ENCODE results near the gene RANBP17. TPM values are rescaled to one million over a fixed set of nuclear protein-coding genes. Genes with fewer than 3 reads are reported as not detected.
"Not testable (repeated sequence)": the region's sequence is repeated elsewhere in the genome, so short reads cannot be mapped to it uniquely, and the experiment has no call there.

RANBP17 gene
- total RNA-seq, 6 donors from 2014 or later, result 12.6 to 81.4 (median 23.9) TPM

DNA sequence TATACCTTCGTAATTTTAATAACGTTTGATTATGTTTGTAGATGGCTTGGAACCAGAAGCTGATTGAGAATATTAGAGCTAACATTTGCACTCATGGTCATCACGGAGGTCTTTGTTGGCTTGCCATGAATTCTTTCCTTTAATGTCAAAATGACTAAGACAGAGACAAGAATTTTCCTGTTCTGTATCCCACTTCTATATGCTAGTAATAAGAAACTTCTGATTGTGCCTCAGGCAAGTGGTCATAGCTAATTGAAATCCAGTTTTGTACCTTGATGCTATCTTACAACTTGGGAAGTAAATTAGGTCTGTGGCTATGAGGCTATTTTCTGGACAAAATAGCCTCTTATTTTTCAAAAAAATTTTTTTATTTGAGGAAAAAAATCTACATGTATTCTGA is 167.6 kb downstream of the RANBP17 start:
- no peak for ATAC-seq (ENCODE audit: low FRiP score in 2 of 2)
- no peak for DNase-seq
- Histone ChIP-seq H3K4me1 (no peaks in the 10 kb centered on the region), H3K4me3 (no peak overlapping the region), H3K36me3 (no peaks in the 10 kb centered on the region), H3K27me3 (no peaks in the 10 kb centered on the region), H3K27ac (no peak overlapping the region), H3K9me3 (peaks cover 0 to 3% (median 0%) of the 10 kb centered on the region in 4 donors)
- 96 to 98% methylated on average over 3 of the region's 3 CpGs for WGBS, 2 donors
- TF ChIP-seq POLR2AphosphoS5 (IDR thresholded peaks at IDR 0.05) (no peak), POLR2A (IDR thresholded peaks at IDR 0.05) (no peak), EP300 (IDR thresholded peaks at IDR 0.05) (no peak)
- TF ChIP-seq, protein P1, sequence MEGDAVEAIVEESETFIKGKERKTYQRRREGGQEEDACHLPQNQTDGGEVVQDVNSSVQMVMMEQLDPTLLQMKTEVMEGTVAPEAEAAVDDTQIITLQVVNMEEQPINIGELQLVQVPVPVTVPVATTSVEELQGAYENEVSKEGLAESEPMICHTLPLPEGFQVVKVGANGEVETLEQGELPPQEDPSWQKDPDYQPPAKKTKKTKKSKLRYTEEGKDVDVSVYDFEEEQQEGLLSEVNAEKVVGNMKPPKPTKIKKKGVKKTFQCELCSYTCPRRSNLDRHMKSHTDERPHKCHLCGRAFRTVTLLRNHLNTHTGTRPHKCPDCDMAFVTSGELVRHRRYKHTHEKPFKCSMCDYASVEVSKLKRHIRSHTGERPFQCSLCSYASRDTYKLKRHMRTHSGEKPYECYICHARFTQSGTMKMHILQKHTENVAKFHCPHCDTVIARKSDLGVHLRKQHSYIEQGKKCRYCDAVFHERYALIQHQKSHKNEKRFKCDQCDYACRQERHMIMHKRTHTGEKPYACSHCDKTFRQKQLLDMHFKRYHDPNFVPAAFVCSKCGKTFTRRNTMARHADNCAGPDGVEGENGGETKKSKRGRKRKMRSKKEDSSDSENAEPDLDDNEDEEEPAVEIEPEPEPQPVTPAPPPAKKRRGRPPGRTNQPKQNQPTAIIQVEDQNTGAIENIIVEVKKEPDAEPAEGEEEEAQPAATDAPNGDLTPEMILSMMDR (IDR thresholded peaks at IDR 0.05), result no peak

DNA sequence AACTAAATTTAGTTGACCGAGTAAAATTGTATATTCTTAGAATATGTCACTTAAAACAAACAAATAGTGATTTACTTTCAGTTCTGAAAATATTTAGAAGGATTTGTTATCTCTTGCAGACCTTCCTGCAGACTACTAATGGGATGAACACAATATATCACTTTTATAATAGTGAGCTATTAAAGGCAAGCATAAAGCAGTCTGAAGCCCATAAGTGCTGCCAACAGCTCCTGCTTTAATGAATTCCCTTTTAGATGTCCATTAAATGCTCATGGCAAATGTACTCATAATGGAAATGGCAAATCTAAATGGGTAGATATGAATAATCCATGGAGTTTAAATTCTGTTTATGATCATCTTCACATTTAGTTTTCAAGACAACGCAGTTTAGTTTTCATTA is 170.2 kb downstream of the RANBP17 start:
- H3K9me3 ChIP-seq, result no peaks in the 10 kb centered on the region
- TF ChIP-seq POLR2A (IDR thresholded peaks at IDR 0.05) (no peak), POLR2AphosphoS5 (IDR thresholded peaks at IDR 0.05) (no peak), EP300 (IDR thresholded peaks at IDR 0.05) (no peak)
- TF ChIP-seq, protein P1 (IDR thresholded peaks at IDR 0.05), result no peak
- H3K36me3 ChIP-seq, result no peaks in the 10 kb centered on the region
- no peak for DNase-seq
- ATAC-seq (ENCODE audit: low FRiP score in 2 of 2), result no peak
- no peak overlapping the region for H3K4me3 ChIP-seq
- H3K27me3 ChIP-seq, result no peaks in the 10 kb centered on the region
- H3K4me1 ChIP-seq, result no peaks in the 10 kb centered on the region
- 82 to 84% methylated on average over 2 of the region's 2 CpGs for WGBS, 2 donors
- H3K27ac ChIP-seq, result no peak overlapping the region

DNA sequence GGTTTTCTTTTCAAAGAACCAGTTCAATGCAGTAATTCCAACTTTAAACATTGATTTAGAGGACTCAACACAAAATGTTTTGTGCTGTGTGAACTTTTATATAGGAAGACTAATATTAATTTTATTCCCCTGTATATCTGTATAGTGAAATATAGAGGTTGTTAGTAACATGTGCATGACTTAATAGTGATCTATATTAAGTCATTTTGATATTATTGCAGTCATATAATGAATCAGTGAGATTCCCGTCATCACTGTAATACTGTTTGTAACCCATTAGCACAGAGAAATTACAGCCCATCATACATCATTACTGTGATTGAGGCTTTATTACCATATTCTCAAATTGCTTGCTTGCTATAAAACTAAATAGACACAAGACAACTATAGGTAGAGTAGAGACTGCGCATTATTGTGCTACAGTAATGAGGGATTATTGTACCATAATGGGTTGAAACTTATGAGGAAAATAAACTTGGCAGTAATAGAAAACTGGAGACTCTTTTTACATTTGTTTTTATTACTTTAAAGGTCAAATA is 170.7 kb downstream of the RANBP17 start:
- no peaks in the 10 kb centered on the region for H3K27me3 ChIP-seq
- WGBS, 2 donors, result 96 to 98% methylated on average over 2 of the region's 2 CpGs
- ATAC-seq (ENCODE audit: low FRiP score in 2 of 2), result no peak
- no peaks in the 10 kb centered on the region for H3K36me3 ChIP-seq
- no peaks in the 10 kb centered on the region for H3K9me3 ChIP-seq
- H3K27ac ChIP-seq, result no peak overlapping the region
- no peak for DNase-seq
- TF ChIP-seq POLR2A (IDR thresholded peaks at IDR 0.05), result no peak
- TF ChIP-seq, protein P1 (IDR thresholded peaks at IDR 0.05), result no peak
- no peak for TF ChIP-seq EP300 (IDR thresholded peaks at IDR 0.05)
- no peak for TF ChIP-seq POLR2AphosphoS5 (IDR thresholded peaks at IDR 0.05)
- H3K4me3 ChIP-seq, result no peak overlapping the region
- no peaks in the 10 kb centered on the region for H3K4me1 ChIP-seq

DNA sequence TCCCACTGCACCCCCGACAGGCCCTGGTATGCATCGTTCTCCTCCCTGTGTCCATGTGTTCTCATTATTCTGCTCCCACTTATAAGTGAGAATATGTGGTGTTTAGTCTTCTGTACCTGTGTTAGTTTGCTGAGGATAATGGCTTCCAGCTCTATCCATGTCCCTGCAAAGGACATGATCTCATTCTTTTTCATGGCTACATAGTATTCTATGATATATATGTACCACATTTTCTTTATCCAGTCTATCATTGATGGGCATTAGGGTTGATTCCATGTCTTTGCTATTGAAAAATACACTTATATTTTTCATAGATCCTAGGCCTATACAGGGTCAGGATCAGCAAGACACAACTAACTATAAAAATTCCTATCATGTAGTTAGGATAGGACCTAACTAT is 180.1 kb downstream of the RANBP17 start:
- not testable (repeated sequence) for H3K4me1 ChIP-seq; DNase-seq; H3K36me3 ChIP-seq; H3K4me3 ChIP-seq; H3K9me3 ChIP-seq; H3K27ac ChIP-seq; ATAC-seq (ENCODE audit: low FRiP score in 2 of 2); H3K27me3 ChIP-seq
- WGBS, 2 donors, result 96 to 98% methylated on average over 2 of the region's 2 CpGs

DNA sequence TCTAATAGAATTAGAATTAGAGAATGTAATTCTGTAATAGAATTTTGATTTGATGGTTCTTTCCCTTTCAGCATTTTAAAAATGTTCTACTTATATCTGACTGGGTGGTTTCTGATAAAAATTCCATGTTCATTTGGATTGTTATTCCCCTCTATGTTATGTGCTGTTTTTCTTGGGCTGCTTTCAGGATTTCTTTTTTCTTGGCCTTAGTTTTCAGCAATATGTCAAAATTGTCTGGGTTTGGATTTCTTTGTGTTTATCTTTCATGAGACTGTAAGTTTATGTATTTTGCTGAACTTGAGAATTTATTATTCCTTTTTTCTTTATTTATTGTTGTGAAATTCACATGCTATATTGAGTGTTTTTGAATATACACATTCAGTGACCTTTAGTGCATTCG is 189.1 kb downstream of the RANBP17 start:
- no peak overlapping the region for H3K4me3 ChIP-seq
- DNase-seq (no peak), ATAC-seq (ENCODE audit: low FRiP score in 2 of 2) (no peak)
- no peak overlapping the region for H3K27ac ChIP-seq
- no peaks in the 10 kb centered on the region for H3K36me3 ChIP-seq
- TF ChIP-seq POLR2AphosphoS5 (IDR thresholded peaks at IDR 0.05) (no peak), POLR2A (IDR thresholded peaks at IDR 0.05) (no peak), EP300 (IDR thresholded peaks at IDR 0.05) (no peak)
- TF ChIP-seq, protein P1 (IDR thresholded peaks at IDR 0.05), result no peak
- H3K9me3 ChIP-seq, result peaks cover 0 to 6% (median 2%) of the 10 kb centered on the region in 4 donors
- H3K27me3 ChIP-seq, result no peaks in the 10 kb centered on the region
- H3K4me1 ChIP-seq, result no peaks in the 10 kb centered on the region
- WGBS, 2 donors, result 83 to 89% methylated on average over 1 of the region's 1 CpG
